ENCODE data around the gene ZBTB7C. TPM values are rescaled to one million over a fixed set of nuclear protein-coding genes. Genes with fewer than 3 reads are reported as not detected.

The ZBTB7C gene
- total and polyA plus RNA-seq, 2 of the 4 experiments (the other 2 are of a cell fraction), result not detected

- Histone ChIP-seq H4K20me1 (ENCODE audit: insufficient read depth, low read length) (no peaks in the 10 kb centered on the region), H3K56ac (ENCODE audit: extremely low read depth, insufficient read depth, low read length) (no peak overlapping the region), H3K4ac (ENCODE audit: low read depth, low read length) (no peak overlapping the region), H3K9ac (ENCODE audit: low read depth, low read length) (no peak overlapping the region), H4K91ac (ENCODE audit: insufficient read depth, low read depth, low read length) (no peak overlapping the region), H3K9me1 (ENCODE audit: insufficient read depth, low read length) (no peaks in the 10 kb centered on the region), H3K36me3 (ENCODE audit: control insufficient read depth, insufficient read depth, low read length) (no peaks in the 10 kb centered on the region), H2BK20ac (ENCODE audit: low read depth, low read length) (no peak overlapping the region), H2AK5ac (ENCODE audit: low read depth, low read length) (no peak overlapping the region), H3K27ac (ENCODE audit: insufficient read depth, low read length) (no peak overlapping the region), H3K4me1 (ENCODE audit: control insufficient read depth, insufficient read depth, low read length) (no peaks in the 10 kb centered on the region), H2BK5ac (ENCODE audit: low read depth, low read length, poor library complexity, severe bottlenecking) (no peak overlapping the region), H3K79me1 (ENCODE audit: low read depth in 1 of 2, low read length in 2 of 2) (no peaks in the 10 kb centered on the region), H2BK15ac (ENCODE audit: low read depth, low read length) (no peak overlapping the region), H3K14ac (replicated peaks; ENCODE audit: low read depth, low read length) (no peak overlapping the region), H3K23ac (ENCODE audit: low read depth, low read length) (no peak overlapping the region), H3K18ac (ENCODE audit: low read depth, low read length) (no peak overlapping the region), H3K4me2 (ENCODE audit: low read depth, low read length) (no peak overlapping the region), H2AK9ac (replicated peaks; ENCODE audit: low read depth, low read length, poor library complexity) (no peak overlapping the region), H3K27me3 (ENCODE audit: control insufficient read depth, insufficient read depth, low read length) (peaks cover 4% of the 10 kb centered on the region; the same call in 1 of the 2 replicates), H4K8ac (ENCODE audit: low read depth in 2 of 2, low read length in 2 of 2) (no peak overlapping the region), H3K4me3 (ENCODE audit: insufficient read depth, low read depth, low read length) (no peak overlapping the region), H2BK120ac (ENCODE audit: low read depth, low read length) (no peak overlapping the region), H4K5ac (ENCODE audit: low read depth, low read length) (no peak overlapping the region), H2AFZ (replicated peaks; ENCODE audit: low read length, poor library complexity) (no peak overlapping the region), H3K9me3 (ENCODE audit: control insufficient read depth, insufficient read depth, low read length) (no peaks in the 10 kb centered on the region)
- no peak for ATAC-seq (ENCODE audit: low read depth)
- TF ChIP-seq CEBPB (IDR thresholded peaks at IDR 0.05; ENCODE audit: low read depth, low read length), result no peak
- TF ChIP-seq NFE2L2 (IDR thresholded peaks at IDR 0.05; ENCODE audit: low read depth, low read length), result no peak
- CTCF ChIA-PET, result interaction anchor here (0.6 kb wide), 1 partner anchor 86 kb away, joined by 3 read pairs; no protein-coding TSS in a partner anchor
- intact Hi-C loops (cut with micrococcal nuclease) (no loop called here), in situ Hi-C loops (cut with MboI; ENCODE audit: low sequenced_read_pairs) (no loop called here), dilution Hi-C loops (cut with HindIII; ENCODE audit: low sequenced_read_pairs, unreplicated experiment) (no loop called here)
- no peak for DNase-seq
- POLR2A ChIA-PET (ENCODE audit: unreplicated experiment), result no interaction called here
- BruUV-seq (replicated peaks), result no TSS peak
- 80% methylated on average over 1 of the region's 6 CpGs; no CpG with 5 or more reads in 1 of the 2 experiments for WGBS, 2 experiments (ENCODE audit: extremely low coverage in 2 of 2, insufficient read length in 1 of 2)
These were observed 108.7 kb downstream of the ZBTB7C start for GRCh38 chr18:48300463-48300961.
